Smooth muscle cell of the brain vasculature (primary cell): ENCODE measurements around the gene CEACAM16.

ENCODE experiments used
- DNase-seq: peaks from one replicate; pipeline ENCODE4 v3.0.0-alpha.2; 2012; ENCODE audit warnings: low read depth, low spot score

CEACAM16 gene

DNA sequence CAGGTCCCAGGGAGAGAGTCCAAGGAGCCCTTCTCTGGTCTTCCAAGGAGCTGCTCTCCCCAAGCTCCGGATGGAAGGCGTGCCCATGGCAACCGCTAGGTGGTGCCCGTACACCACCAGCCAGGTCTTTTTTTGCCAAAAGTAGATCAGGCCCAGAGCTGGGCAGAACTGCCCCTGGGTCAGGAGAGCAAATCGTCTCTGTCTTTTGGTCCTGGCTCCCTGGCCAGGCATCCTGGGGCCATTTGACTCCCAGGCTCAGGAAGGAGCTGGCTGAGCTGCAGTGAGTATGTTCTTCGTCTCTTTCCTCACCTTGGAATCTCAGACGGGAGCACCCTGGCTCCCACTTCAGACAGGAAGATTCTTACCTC is 25.0 kb downstream of the CEACAM16 start:
- DNase-seq: peak; percentile 62

DNA sequence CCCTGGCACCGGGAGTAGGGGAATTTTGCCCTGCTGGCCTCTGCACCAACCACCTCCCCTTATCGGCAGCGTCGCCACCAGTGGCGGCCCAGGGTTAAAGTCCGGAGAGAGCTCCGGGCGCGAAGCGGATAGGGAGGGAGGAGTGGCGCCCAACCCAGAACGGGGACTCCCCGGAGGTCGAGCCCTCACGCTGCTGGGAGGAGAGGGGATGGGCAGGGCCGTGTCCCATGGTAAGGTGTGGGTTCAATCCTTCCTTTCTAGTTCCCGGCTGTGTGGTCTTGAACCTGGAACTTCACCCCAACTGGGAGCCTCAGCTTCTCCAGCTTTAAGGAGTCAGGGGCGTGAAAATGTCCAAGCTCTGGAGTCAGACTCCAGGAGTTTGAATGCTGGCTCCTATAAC is 26.3 kb downstream of the CEACAM16 start:
- DNase-seq: no peak

DNA sequence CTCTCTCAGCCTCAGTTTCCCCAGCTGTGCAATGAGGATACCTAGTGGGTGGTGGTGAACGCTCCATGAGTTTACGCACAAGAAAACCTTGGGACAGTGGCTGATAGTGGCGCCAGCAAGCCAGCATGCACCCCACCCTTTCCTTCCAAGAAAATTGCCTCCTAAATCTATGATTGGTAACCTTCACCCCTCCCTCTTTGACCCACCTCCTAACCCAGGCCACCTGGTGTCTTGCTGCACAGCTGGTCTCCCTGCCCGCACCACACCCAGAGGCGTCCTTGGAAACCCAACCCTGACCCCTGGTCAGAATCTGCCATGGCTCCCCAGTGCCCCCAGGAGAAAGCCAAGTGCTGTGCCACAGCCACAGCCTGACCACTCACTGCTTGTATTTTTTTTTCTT is 26.7 kb downstream of the CEACAM16 start:
- DNase-seq: no peak

DNA sequence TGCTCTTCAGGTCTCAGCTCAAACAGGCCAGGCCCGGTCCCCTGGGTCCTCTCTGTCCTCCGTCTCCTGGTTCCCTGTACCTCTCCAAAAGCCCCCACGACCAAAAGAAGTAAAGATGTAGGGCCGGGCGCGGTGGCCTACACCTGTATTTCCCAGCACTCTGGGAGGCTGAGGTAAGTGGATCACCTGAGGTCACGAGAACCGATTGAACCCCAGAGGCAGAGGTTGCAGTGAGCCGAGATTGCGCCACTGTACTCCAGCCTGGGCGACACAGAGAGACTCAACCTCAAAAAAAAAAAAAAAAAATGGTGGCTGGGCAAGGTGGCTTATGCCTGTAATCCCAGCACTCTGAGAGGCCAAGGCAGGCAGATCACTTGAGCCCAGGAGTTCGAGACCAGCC is 27.5 kb downstream of the CEACAM16 start:
- no peak for DNase-seq

DNA sequence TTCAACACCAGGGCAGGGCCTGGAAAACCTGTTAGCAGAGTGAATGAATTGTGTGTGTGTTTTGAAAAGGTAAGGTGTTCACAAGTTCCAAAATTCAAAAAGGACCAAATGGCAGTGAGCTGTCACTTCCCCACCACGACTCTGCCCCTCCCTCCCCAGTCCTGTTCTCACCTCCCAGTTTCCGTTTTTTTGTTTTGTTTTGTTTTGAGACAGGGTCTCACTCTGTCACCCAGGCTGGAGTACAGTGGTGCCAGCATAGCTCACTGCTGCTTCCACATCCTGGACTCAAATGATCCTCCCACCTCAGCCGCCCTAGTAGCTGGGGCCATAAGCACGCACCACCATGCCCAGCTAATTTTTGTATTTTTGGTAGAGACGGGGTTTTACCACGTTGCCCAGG is 29.2 kb downstream of the CEACAM16 start:
- no peak for DNase-seq

DNA sequence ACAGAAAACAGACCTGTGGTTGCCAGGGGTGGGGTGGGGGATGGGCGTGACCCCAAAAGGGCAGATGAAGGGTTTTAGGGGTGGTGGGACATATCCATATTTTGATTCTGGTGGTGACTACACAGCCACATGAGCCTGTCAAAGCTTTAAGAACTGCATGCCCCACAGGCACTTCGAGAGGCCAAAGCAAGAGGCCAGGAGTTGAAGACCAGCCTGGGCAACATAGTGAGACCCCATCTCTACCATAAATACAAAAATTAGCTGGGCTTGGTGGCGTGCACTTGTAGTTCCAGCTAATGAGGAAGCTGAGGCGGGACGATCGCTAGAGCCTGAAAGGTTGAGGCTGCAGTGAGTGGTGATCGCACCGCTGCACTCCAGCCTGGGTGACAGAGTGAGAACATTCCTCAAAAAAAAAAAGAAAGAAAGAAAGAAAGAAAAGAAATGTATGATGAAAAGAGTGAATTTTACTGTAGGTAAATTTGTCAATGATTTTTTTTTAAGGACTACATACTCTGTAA is 30.6 kb downstream of the CEACAM16 start:
- DNase-seq: no peak

DNA sequence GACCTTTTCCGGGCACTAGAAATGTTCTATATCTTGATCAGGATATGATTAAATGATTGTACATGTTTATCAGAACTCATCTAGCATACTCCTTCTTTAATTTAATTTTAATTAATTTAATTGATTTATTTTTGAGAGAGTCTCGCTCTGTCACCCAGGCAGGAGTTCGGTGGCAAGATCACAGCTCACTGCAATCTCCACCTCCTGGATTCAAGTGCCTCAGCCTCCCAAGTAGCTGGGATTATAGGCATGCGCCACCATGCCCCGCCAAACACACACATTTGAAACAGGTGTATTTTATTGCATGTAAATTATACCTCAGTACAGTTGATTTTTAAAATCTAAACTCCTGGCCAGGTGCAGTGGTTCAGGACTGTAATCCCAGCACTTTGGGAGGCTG is 32.1 kb downstream of the CEACAM16 start:
- no peak for DNase-seq

DNA sequence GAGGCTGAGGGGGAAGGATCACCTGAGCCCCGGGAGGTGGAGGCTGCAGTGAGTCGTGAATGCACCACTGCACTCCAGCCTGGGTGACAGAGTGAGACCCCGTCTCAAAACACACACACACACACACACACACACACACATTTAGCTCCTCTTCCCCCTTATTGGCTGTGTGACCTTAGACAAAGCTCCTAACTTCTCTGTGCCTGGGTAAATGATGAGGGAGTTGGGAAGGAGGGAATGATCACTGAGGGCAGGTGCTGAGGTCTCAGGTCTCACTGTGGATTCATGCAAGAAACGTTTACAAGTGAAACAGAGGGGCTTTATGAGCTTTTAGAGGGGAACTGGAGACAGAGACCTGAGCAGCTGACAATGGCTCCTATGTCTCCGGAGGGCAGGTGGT is 32.7 kb downstream of the CEACAM16 start:
- DNase-seq: no peak

DNA sequence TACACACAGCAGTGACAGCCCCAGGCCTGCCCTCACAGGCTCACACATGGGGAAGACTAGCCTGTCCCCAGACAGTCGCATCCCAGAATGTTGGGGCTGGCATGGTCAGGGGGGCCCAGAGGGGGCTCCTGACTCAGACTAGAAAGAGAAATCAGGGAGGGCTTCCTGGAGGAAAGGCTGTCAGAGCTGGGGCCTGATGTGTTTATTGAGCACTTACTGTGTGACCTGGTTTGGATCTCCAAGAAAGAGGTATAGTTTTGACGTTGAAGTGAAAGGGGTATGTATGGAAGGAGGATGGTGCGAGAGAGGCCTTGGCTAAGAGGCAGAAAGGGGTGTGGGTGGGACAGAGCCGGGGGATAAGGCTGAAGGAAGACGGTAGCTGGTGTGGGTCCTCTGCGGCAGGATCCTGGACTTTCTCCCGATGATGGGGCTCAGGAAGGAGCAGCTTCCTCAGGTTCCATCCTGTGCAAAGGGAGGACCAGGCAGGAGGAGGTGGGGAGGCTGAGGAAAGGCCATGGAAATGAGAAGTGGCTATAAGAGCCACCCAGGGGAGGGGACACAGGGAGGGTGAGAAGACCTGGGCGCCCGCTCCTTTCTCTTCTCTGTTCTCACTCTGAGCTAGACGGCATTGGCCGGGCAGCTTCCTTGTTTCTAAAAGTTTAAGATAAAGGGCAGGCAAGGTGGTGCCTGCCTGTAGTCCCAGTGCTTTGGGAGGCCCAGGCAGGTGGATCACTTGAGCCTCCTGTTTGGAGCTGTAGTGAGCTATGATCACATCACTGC is 33.5 kb downstream of the CEACAM16 start:
- no peak for DNase-seq

DNA sequence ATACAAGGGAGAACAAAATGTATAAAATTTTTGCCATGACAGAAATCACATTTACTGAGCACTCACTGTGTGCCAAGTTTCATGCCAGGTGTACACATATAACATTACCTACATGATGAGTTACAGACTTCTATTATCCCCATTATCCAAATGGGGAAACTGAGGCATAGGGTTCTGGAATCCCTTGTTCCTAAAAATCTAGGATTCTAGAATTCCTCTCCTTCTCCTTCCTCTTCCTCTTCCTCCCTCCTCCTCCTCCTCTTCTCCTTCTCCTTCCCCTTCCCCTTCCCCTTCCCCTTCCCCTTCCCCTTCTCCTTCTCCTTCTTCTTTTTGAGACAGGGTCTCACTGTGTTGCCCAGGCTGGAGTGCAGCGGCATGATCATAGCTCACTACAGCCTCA is 35.4 kb downstream of the CEACAM16 start:
- DNase-seq: no peak

DNA sequence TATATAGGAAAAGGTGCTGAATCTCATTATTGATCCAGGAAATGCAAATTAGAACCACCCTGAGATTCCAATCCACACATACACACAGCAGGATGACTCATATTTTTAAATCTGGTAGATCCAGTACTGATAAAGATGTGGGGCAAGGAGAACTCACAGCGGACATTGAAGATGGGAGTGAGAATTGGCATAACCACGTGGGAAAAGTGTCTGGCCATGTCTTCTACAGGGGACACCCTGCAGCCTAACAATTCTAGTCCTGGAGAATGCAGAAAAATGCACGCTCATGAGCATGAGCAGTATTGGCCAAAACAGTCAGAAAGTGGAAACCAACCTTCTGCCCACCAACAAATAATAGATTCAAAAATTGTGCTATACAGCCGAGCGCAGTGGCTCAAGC is 36.1 kb downstream of the CEACAM16 start:
- no peak for DNase-seq

DNA sequence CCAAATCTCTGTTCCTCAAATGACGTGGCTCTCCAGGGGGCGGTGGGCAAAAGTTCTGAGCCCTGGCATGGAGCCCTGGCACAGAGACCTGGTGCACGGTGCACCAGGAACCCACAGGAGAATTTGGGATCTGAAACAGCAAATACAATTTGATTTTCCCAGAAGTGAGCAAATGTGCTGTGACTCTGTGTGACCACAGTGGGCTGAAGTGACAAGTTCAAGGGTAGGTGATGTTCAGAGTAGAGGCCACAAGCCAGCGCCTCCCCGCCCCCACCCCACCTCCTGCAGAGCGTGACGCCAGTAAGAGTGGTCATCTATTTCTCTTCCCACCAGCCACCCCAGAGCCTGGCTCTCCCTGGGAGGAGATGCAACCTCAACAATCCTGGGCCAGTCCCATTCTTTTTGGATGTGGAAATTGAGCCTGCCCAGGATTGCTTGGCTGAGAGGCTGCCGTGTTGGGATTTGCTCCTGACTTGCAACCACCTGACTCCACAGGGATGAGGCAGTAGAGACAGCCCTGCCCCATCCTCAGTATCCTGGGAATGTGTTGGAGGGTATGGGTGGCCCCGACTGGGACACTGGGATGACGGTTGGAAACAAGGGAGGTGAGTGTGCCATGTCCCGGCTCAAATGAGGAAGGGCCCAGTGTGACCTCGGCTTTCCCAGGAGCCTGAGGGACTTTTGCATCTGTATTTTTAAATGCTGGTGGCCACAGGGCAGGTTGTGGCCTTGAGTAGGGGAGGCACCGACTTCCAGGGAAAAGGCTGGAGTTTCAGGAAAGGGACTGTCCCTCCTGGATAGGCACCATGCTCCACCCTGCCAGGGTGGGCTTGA is 38.5 kb downstream of the CEACAM16 start:
- no peak for DNase-seq

DNA sequence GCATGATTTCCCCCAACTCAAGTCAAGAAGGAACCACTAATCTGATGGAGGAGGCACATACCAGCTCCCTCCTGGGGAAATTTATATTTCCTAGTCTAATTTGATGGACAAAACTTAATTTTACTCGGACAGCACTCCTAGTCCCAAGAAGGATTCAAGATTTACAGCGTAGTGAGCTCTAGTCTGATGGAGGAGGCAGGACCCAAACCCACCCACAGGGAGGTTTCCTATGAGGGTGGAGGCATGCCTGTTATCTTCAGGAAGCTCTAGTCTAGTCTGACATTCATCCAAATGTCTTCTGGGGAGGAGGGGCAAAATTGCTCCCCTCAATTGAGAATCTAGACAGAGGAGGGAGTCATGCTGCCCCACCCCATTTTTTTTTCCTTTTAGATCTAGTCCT is 39.2 kb downstream of the CEACAM16 start:
- no peak for DNase-seq

DNA sequence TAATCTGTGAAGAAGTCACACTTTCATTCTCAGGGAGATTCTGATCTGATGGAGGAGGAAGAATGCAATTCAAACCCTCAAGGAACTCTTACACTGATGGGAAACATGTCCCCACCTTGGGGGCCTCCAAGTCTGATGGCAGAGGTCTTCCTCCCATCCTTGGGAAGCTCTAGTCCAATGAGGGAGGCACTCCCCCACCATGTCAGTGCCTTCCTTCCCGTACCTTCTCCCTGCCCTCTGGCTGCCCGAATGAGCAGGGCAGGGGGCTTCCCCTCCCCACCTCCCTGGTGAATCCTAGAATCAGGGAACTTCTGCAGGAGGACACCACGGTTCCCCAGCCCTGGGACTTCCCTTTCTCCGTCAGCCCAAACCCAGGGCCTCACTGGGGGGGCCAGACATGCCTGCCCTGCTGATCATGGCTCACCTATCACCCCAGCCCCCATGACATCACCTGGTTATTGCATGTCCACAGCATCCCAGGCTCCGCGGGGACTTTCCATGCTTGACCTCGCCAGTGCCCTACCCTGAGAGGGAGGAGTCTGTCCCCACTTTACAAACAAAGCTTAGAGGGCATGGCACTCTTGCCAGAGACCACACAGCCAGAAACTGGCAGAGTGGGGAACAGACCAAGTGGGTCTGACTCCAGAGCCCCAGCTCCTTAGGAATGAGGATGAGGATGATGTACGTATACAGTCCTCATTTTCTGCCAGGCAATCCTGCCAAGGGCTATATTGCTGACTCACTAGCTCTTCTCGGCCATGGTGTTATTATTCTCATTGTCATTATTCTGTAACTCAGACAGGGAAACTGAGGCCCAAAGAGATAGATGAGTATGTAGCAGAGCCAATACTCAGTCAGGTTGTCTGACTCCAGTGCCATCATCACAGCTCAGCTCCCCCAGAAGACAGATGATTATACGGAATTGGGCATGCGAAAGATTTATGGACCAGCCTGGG is 39.9 kb downstream of the CEACAM16 start:
- no peak for DNase-seq

DNA sequence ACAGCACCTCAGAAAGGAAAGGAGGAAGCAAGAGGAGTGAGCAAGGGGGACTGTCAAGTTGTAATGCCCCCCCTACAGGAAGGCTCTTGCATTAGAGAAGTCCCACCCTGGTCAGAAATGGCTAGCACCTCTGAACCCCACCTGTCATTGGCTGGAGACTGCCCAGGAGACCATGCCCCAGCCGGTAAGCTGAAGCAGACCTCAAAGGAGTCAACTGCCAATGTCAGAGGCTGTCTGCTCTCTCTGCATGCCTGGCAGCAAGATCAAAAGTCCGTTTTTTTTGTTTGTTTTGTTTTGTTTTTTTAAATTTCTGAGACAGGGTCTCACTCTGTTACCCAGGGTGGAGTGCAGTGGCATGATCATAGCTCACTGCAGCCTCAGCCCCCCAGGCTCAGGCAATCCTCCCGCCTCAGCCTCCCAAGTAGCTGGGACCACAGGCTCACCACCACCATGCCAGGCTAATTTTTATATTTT is 41.4 kb downstream of the CEACAM16 start:
- DNase-seq: no peak

DNA sequence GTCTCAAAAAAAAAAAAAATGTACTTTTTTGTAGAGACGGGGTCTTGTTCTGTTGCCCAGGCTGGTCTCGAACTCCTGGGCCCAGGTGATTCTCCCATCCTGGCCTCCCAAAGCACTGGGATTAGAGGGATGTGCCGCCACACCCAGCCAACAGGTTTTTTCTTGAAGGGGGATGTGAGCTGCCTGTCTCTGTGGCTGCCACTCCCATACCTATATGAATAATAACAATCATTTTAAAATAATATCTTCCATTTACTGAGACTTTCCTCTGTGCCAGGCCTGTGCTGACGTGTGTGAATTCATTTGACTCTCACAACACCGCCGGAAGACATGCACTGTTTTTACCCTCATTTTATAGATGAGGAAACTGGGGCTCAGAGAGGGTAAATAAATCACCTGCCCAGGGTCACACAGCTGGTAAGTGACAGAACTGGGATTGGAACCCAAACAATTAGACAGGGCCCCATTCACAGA is 42.3 kb downstream of the CEACAM16 start:
- no peak for DNase-seq

DNA sequence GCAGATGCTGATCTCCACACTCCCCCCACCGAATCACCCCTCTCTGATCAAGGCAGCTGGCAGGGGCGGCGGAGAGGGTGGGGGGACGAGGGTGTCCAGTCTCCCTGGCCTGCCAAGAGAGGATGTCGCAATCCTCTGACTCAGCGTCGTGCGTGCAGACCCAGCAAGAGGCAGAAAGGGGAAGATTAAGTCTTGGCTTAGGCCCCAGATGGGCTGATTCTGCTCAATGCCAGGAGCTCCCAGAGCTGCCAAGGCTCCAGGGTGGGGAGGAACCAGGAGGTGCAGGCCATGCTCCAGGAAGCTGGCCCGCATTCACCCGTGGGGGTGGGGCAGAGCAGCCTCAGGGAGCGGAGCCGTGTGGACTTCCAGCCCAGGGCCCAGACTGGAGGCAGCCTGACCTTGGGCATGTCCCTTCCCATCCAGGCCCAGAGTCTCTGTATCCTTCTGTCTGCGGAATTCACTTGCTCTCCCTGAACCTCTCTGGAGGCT is 42.9 kb downstream of the CEACAM16 start:
- peak; percentile 92 for DNase-seq

DNA sequence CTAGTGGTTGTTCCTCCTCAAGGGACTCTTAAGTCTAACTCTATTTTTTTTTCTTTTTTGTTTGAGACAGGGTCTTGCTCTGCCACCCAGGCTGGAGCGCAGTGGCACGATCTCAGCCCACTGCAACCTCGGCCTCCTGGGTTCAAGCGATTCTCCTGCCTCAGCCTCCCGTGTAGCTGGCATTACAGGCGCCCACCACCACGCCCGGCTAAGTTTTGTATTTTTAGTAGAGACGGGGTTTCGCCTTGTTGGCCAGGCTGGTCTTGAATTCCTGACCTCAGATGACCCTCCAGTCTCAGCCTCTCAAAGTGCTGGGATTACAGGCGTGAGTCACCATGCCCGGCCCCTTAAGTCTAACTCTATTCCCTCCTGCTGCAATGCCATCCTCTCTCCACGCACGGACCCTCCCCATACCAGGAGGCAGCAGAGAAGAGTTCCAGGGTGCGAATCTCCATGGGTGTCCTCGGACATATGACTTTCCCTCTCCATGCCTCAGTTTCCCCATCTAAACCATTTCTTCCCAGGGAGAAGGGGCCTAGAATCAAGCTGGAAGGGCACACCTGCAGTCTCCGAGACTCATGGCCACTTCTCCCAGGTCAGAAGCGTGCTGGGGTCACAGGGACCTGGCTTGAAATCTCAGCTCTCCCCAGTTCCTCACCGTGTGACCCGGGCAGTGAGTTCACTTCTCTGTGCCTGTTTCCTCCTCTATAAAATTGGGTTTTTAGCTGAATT is 43.5 kb downstream of the CEACAM16 start:
- no peak for DNase-seq

DNA sequence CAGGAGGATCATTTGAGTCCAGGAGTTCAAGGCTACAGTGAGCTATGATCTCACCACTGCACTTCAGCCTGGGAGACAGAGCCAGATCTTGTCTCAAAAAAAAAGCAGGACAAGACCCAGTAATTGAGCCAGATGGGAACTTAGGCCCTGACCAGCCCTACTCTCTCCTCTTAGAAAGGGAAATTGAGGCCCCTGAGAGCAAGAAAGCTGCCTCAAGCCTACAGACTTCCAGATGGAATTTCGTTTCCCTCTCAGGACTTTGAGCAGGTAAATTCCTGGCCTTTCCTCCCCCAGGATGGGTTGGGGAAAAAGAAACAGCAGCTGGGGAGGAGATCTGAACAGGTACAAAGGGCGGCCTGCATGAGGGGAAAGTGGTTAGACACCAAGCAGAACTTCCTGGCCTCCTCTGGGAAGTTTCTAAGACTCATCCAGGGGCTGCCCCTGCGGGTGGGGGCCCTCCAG is 46.0 kb downstream of the CEACAM16 start:
- DNase-seq: no peak

DNA sequence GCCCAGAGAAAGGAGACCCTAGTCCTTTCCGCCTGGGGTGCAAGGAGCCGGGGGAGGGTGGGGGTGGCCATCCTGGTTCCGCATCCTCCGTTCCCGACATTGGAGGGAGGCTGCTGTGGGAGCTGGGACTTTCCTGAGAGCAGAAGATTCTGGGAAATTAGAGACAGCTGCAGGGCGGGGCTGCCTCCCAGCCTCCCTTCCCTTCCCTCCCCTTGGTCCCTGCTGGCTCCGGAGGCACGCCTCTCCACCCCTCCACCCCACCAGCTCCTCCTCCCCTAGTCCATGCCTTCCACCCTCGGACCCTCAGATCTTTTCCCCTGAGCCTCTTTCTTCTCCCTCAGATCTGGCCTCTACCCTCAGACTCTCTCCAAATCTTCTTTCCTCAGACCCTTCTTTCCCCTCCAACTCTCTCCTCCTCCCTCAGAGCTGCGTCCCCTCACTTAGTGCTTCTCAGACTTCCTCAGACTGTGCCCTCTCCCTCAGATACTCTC is 46.4 kb downstream of the CEACAM16 start:
- DNase-seq: no peak
